ENCODE data around the gene RPS27. TPM values are rescaled to one million over a fixed set of nuclear protein-coding genes. Genes with fewer than 3 reads are reported as not detected.
A peak's percentile ranks its signal among the peaks of the same experiment; 100 is the strongest.

The RPS27 gene
- total and polyA plus RNA-seq, 2 of the 13 experiments (the other 11 are each of a cell fraction or from before 2014, with no cell fraction given): 3,737 to 9,964 TPM

DNA sequence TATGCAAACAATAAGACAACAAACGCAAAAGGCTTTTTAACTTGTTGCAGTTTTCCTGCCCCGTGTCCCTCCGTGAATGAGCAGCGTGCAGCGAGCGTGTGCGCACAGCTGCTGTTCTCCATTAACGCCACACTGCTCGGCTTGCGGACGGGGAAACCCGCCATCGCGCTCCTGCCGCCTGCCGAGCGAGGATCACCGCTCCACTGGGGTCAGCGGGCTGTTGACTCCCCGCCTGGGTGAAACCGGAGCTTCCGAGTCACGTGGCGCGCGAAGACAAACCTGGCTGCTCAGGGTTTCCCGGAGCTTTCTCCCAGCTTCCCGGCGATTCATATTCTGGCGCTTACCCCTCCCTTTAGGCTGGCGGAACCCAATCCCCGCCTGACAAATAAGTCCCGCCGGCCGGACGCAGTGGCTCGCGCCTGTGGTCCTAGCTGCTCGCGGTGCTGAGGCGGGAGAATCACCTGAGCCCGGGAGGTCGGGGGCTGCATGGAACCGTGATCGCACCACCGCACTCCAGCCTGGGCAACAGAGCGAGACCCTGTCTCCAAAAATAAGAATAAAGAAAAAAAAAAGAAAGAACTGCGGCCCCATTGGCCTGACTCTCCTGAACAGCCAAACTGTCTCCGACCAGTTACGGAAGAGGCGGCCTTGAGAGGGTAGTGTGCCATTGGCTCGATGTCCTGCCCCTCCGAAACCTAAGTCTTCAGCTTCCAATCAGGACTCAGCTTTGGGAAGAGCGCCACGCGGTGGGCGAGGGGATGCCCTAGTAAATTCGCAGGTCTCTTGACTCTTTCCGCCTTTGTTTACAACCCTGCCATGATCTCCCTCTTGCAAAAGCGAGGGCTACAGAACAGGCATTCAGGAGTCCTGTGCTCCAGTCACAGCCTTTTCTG is 23.2 kb upstream of the RPS27 start, which contains the start of gene CREB3L4 (continued):
- TF ChIP-seq, protein P1, sequence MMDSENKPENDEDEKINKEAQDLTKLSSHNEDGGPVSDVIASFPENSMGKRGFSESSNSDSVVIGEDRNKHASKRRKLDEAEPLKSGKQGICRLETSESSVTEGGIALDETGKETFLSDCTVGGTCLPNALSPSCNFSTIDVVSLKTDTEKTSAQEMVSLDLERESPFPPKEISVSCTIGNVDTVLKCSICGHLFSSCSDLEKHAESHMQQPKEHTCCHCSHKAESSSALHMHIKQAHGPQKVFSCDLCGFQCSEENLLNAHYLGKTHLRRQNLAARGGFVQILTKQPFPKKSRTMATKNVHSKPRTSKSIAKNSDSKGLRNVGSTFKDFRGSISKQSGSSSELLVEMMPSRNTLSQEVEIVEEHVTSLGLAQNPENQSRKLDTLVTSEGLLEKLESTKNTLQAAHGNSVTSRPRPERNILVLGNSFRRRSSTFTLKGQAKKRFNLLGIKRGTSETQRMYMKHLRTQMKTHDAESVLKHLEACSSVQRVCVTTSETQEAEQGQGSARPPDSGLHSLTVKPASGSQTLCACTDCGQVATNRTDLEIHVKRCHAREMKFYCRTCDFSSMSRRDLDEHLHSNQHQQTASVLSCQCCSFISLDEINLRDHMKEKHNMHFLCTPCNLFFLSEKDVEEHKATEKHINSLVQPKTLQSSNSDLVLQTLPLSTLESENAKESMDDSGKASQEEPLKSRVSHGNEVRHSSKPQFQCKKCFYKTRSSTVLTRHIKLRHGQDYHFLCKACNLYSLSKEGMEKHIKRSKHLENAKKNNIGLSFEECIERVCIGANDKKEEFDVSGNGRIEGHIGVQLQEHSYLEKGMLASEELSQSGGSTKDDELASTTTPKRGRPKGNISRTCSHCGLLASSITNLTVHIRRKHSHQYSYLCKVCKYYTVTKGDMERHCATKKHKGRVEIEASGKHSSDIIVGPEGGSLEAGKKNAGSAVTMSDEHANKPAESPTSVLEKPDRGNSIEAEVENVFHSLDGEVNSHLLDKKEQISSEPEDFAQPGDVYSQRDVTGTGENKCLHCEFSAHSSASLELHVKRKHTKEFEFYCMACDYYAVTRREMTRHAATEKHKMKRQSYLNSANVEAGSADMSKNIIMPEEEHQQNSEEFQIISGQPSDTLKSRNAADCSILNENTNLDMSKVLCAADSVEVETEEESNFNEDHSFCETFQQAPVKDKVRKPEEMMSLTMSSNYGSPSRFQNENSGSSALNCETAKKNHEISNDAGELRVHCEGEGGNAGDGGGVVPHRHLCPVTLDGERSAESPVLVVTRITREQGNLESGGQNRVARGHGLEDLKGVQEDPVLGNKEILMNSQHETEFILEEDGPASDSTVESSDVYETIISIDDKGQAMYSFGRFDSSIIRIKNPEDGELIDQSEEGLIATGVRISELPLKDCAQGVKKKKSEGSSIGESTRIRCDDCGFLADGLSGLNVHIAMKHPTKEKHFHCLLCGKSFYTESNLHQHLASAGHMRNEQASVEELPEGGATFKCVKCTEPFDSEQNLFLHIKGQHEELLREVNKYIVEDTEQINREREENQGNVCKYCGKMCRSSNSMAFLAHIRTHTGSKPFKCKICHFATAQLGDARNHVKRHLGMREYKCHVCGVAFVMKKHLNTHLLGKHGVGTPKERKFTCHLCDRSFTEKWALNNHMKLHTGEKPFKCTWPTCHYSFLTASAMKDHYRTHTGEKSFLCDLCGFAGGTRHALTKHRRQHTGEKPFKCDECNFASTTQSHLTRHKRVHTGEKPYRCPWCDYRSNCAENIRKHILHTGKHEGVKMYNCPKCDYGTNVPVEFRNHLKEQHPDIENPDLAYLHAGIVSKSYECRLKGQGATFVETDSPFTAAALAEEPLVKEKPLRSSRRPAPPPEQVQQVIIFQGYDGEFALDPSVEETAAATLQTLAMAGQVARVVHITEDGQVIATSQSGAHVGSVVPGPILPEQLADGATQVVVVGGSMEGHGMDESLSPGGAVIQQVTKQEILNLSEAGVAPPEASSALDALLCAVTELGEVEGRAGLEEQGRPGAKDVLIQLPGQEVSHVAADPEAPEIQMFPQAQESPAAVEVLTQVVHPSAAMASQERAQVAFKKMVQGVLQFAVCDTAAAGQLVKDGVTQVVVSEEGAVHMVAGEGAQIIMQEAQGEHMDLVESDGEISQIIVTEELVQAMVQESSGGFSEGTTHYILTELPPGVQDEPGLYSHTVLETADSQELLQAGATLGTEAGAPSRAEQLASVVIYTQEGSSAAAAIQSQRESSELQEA (CRISPR knock-in tag; IDR thresholded peaks at IDR 0.05; ENCODE audit: not compliant biosample characterization): peak; percentile 81
- TF ChIP-seq ZNF101 (CRISPR knock-in tag; IDR thresholded peaks at IDR 0.05; ENCODE audit: borderline replicate concordance, low read depth) (no peak), ZNF781 (CRISPR knock-in tag; IDR thresholded peaks at IDR 0.05; ENCODE audit: borderline replicate concordance, not compliant biosample characterization) (peak; percentile 79), SRSF4 (IDR thresholded peaks at IDR 0.05; ENCODE audit: low read depth, low read length, poor library complexity, severe bottlenecking) (no peak), MED1 (CRISPR knock-in tag; IDR thresholded peaks at IDR 0.05) (peak; percentile 61), ETV6 (CRISPR knock-in tag; conservative IDR thresholded peaks at IDR 0.05) (peak; percentile 93), KDM4B (CRISPR knock-in tag; IDR thresholded peaks at IDR 0.05) (0 out of 2 replicates have a peak, but pooled peaks have one; percentile 33), NRL (CRISPR knock-in tag; IDR thresholded peaks at IDR 0.05; ENCODE audit: borderline replicate concordance) (peak; percentile 95), RORA (CRISPR knock-in tag; IDR thresholded peaks at IDR 0.05) (no peak), ZBTB38 (CRISPR knock-in tag; IDR thresholded peaks at IDR 0.05) (peak; percentile 78; the same call in 1 of the 2 replicates), CHD4 (IDR thresholded peaks at IDR 0.05; ENCODE audit: borderline replicate concordance, low read length) (no peak; the same call in 1 of the 2 replicates), PAX8 (CRISPR knock-in tag; IDR thresholded peaks at IDR 0.05; ENCODE audit: borderline replicate concordance) (0 out of 2 replicates have a peak, but pooled peaks have one; percentile 53), RBM22 (optimal IDR thresholded peaks at IDR 0.05; ENCODE audit: low read length) (no peak), REPIN1 (CRISPR knock-in tag; IDR thresholded peaks at IDR 0.05; ENCODE audit: borderline replicate concordance, low read depth) (peak; percentile 79), BRCA1 (CRISPR knock-in tag; IDR thresholded peaks at IDR 0.05) (0 out of 2 replicates have a peak, but pooled peaks have one; percentile 84), ZFP37 (CRISPR knock-in tag; IDR thresholded peaks at IDR 0.05; ENCODE audit: borderline replicate concordance) (0 out of 2 replicates have a peak, but pooled peaks have one; percentile 70)
- TF ChIP-seq, protein P2, sequence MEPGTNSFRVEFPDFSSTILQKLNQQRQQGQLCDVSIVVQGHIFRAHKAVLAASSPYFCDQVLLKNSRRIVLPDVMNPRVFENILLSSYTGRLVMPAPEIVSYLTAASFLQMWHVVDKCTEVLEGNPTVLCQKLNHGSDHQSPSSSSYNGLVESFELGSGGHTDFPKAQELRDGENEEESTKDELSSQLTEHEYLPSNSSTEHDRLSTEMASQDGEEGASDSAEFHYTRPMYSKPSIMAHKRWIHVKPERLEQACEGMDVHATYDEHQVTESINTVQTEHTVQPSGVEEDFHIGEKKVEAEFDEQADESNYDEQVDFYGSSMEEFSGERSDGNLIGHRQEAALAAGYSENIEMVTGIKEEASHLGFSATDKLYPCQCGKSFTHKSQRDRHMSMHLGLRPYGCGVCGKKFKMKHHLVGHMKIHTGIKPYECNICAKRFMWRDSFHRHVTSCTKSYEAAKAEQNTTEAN (CRISPR knock-in tag; conservative IDR thresholded peaks at IDR 0.05): peak; percentile 79
